Endometrial microvascular endothelial cells (primary cell): ENCODE measurements around the gene OR5AC2. TPM values are rescaled to one million over a fixed set of nuclear protein-coding genes. Genes with fewer than 3 reads are reported as not detected.

ENCODE experiments used
- in situ Hi-C: cut with HindIII; loops from 2 replicates; pipeline ENCODE4 v1.10.0; 2017; ENCODE audit warnings: low sequenced_read_pairs, low pct_unique_long_range_greater_than_20kb; ENCODE audit errors: inconsistent ontology term
- total RNA-seq: library from RNA; depleted of rRNA; stranded (reverse); fragments of >200 nt; gene quantifications from one replicate; pipeline ENCODE4 v1.2.3, GENCODE V29; 2015; ENCODE audit errors: inconsistent ontology term

OR5AC2 gene
- total RNA-seq, 1 donor from 2014 or later = not detected

DNA sequence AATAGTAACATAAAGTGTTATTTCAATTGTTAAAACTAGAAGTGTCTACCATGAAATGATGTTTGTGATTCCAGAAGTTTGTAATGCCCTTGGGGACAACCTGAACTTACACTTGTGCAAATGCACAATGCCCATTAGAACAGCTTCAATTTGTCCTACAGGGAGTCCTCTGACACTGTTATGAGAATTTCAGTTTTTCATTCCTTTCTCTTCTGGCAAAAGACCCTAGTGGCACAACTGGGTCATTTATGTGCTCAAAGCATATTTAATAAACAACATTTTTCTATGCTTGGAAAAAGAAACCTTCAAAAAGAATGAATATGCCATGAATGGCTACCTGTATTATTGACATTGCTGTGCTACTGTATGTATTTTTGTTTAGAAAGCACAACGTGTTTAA, 43.4 kb downstream of the OR5AC2 start, which contains the start of gene OR5H1:
Gene OR5H1 (plus strand): TSS at position 301 of the 400 bp plus-strand sequence. CDS start 1,977 bp downstream, outside the sequence.
- in situ Hi-C loops = no loop called here

DNA sequence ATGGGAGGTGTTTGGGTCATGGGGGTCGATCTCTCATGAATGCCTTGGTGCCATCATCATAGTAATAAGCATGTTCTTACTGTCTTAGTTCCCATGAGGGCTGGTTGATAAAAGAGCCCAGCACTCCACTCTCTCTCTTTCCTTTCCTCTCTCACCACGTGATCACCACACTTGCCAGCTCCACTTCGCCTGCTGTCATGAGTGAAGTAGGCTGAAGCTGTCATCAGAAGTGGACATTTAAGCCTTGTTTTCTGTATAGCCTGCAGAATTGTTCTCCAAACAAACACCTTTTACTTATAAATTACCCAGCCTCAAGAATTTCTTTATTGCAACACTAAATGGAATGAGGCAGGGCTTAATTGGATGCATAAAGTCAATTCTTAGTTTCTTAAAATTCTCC, 49.7 kb downstream of the OR5AC2 start:
- in situ Hi-C loops = no loop called here

Other genes with a start within 250 kb of the OR5AC2 start
- gene RIOX2, start 114.7 kb upstream of the OR5AC2 start, total RNA-seq = 50.0 TPM
- gene GABRR3, start 51.9 kb upstream of the OR5AC2 start, total RNA-seq = not detected
- gene OR5H1, start 43.5 kb downstream of the OR5AC2 start, total RNA-seq = not detected
- gene OR5H14, start 60.3 kb downstream of the OR5AC2 start, total RNA-seq = not detected
- gene OR5H15, start 79.5 kb downstream of the OR5AC2 start, total RNA-seq = not detected
- gene OR5H6, start 177.1 kb downstream of the OR5AC2 start, total RNA-seq = not detected
- not detected for gene OR5H2, start 195.3 kb downstream of the OR5AC2 start, total RNA-seq